Ectodermal cell (in vitro differentiated cells): ENCODE results near the gene LOXL3.
A peak's percentile ranks its signal among the peaks of the same experiment; 100 is the strongest.

ENCODE experiments used
- H3K27ac ChIP-seq: 2 replicates; pipeline ENCODE4 v1.7.0; 2013; ENCODE audit warnings: mild to moderate bottlenecking, low read depth, low read length; ENCODE audit not compliant: insufficient read depth, poor library complexity, severe bottlenecking
- H3K27me3 ChIP-seq: 2 replicates; pipeline ENCODE4 v1.7.0; 2013; ENCODE audit warnings: mild to moderate bottlenecking, low read length; ENCODE audit not compliant: insufficient read depth, control insufficient read depth, poor library complexity, severe bottlenecking
- H3K36me3 ChIP-seq: one replicate; pipeline ENCODE4 v1.7.0; 2013; ENCODE audit warnings: low read length; ENCODE audit not compliant: control insufficient read depth, insufficient read depth
- H3K4me1 ChIP-seq: one replicate; pipeline ENCODE4 v1.7.0; 2013; ENCODE audit warnings: low read length; ENCODE audit not compliant: control insufficient read depth, insufficient read depth
- H3K4me3 ChIP-seq: 2 replicates; pipeline ENCODE4 v1.7.0; 2013; ENCODE audit warnings: low read depth, low read length, control low read depth; ENCODE audit not compliant: insufficient read depth
- H3K9me3 ChIP-seq: 2 replicates; pipeline ENCODE4 v1.7.0; 2013; ENCODE audit warnings: mild to moderate bottlenecking, low read length, moderate library complexity; ENCODE audit not compliant: control insufficient read depth
- WGBS, 2 experiments: methylation state at CpG; one replicate each; pipeline ENCODE4 v1.1.7; 2013; ENCODE audit warnings: missing lambda C conversion rate in 2 of 2; 5-methylcytosine and 5-hydroxymethylcytosine counted together

The LOXL3 gene

DNA sequence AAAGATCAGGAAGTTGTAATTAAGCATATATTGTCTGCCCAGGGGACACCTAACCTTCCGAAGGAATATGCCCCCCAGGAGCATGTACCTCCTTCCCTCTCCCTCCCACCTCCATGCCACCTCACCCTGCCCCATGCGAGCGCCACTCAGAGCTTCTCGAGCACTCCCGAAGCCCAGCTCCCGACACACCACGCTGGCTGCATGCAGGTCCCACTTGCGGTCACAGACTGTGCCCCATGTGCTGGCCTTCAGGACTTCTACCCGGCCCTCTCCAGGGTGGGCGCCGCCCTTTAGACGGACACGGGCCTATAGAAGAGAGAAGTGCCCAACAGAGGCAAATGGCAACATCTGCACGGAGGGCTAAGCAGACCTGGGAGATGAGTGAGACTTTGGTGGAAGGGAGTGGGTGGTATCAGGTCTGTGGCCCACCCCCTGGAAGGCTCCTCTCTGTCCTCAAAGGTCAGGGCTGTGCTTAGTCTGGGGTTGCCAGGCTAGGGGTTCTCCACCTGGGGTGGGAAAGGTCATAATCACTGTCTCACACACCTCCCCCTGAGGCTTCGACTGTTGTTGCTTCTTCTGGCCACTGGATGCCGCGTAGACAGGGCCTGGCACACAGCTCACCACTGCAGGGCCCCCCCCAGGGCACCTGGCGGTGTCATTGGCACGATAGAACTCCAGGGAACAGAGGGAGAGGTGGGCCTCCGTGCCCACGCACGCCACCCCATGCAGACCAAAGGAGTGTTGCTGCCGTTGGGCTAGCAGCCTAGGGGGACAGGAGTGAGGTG is 17.4 kb downstream of the LOXL3 start:
- Histone ChIP-seq H3K4me3 (no peak overlapping the region), H3K27ac (no peak overlapping the region), H3K9me3 (no peaks in the 10 kb centered on the region), H3K4me1 (no peaks in the 10 kb centered on the region), H3K27me3 (no peaks in the 10 kb centered on the region), H3K36me3 (peaks cover 8% of the 10 kb centered on the region)
- 92 to 93% methylated on average over 23 of the region's 23 CpGs for WGBS, 2 experiments

DNA sequence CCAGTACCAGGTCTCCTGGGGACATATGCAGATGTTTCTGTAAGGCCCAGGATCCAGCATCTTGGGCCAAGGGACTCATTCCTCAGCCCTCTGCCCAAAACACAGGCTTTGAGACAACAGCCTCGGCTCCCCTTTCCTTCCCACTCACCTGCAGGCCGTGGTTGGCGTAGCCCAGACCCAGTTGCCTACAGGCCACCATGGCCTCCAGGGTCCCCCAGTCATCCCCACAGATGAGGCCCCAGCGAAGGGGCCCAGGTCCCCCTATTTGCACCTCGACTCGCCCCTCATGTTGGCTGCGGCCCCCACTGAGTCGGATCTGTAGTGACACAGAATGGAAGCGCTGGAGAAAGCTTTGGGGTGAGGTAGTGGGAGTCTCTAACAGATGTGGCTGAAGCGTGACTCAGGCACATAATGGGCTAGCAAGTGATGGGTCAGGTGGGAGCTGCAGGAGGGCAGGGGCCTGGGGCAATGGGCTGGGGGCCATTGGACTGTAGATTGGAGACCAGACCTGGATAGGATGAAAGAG is 18.2 kb downstream of the LOXL3 start:
- H3K4me3 ChIP-seq = no peak overlapping the region
- H3K27me3 ChIP-seq = no peaks in the 10 kb centered on the region
- H3K36me3 ChIP-seq = peaks cover 8% of the 10 kb centered on the region
- WGBS, 2 experiments = 95 to 97% methylated on average over 10 of the region's 10 CpGs
- H3K9me3 ChIP-seq = no peaks in the 10 kb centered on the region
- H3K27ac ChIP-seq = no peak overlapping the region
- no peaks in the 10 kb centered on the region for H3K4me1 ChIP-seq

DNA sequence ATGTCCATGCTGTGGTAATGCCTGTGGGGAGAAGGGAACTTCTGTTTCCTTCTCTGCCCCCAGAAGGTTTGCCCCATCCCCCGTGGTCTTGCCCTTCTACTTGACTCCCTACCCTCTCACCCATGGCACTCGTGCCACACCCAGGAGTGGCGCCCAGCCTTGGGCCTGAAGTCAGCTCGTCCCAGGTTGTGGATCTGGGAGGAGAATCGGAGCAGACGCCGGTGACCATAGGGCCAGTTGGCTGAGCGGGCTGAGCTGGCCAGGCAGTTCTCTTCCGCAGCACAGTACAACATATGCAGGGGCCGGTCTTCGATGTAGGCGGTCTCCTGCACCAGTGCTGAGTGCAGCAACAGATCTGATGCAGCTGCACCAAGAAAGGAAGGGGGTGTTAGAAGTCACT is 19.3 kb downstream of the LOXL3 start:
- Histone ChIP-seq H3K36me3 (peaks cover 8% of the 10 kb centered on the region), H3K27me3 (no peaks in the 10 kb centered on the region), H3K27ac (no peak overlapping the region), H3K9me3 (no peaks in the 10 kb centered on the region), H3K4me3 (no peak overlapping the region), H3K4me1 (no peaks in the 10 kb centered on the region)
- WGBS, 2 experiments = 95% methylated on average over 12 of the region's 12 CpGs

DNA sequence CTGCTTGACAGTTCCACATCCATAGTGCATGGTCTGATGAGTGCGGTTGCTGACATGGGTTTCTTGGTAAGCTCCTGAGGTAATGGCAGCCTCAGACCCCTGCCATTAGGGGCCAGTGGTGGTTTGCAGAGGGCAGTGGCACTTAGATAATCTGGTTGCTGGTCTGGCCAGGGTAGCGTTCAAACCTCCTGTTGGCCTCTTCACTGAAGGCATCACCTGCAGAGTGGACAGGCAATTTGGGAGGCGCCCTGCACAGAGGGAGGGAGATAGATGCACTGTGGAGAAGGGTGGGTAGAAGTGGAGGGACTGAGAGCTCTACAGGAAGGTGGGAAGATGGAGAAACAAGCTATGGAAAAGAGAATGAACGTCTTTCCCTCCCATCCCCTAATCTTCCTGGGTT is 20.3 kb downstream of the LOXL3 start:
- Histone ChIP-seq H3K27me3 (no peaks in the 10 kb centered on the region), H3K4me3 (no peak overlapping the region), H3K4me1 (peaks cover 4% of the 10 kb centered on the region), H3K36me3 (peaks cover 8% of the 10 kb centered on the region), H3K27ac (no peak overlapping the region), H3K9me3 (no peaks in the 10 kb centered on the region)
- 92 to 96% methylated on average over 4 of the region's 4 CpGs for WGBS, 2 experiments

DNA sequence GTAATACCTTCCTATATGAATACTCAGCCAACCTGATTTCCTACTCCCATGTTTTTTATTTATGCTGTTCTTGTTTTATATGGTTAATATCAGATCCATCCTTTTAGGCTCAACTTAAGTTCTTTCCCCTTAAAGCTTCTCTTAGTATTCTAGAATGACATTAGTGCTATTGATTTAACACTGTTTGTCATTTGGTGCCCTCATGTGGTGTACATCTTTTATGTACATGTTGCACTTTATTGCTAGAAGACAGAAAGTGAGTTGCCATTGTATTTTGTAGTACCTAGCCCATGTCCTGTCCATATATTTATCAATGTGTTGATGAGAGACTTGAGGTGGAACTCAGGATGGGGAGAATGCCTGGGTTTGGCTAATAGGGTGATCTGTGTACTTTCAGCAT is 21.5 kb downstream of the LOXL3 start:
- Histone ChIP-seq H3K9me3 (no peaks in the 10 kb centered on the region), H3K27ac (no peak overlapping the region), H3K4me3 (no peak overlapping the region), H3K36me3 (peaks cover 17% of the 10 kb centered on the region), H3K27me3 (no peaks in the 10 kb centered on the region), H3K4me1 (peaks cover 8% of the 10 kb centered on the region)

DNA sequence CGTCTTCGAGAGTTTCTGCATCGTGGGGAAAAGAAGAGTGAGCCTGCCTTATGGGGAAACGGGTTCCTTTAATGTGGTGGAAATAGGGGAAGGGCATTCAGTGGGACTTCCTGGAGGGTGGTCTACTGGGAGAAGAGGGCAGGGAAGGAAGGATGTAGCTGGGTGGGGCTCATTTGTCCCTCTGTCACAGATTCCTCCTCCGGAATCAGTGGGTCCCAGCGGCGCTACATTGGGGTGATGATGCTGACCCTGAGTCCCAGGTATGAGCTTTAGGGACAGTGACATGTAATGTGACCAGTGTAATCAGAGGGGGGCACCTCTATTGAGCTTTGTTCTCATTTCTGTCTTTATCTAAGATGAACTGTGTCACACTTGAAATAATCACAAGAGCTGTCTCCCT is 22.1 kb downstream of the LOXL3 start:
- no peaks in the 10 kb centered on the region for H3K9me3 ChIP-seq
- peaks cover 8% of the 10 kb centered on the region for H3K4me1 ChIP-seq
- 88 to 89% methylated on average over 7 of the region's 7 CpGs for WGBS, 2 experiments
- peaks cover 23% of the 10 kb centered on the region for H3K36me3 ChIP-seq
- H3K27me3 ChIP-seq = no peaks in the 10 kb centered on the region
- no peak overlapping the region for H3K4me3 ChIP-seq
- no peak overlapping the region for H3K27ac ChIP-seq

DNA sequence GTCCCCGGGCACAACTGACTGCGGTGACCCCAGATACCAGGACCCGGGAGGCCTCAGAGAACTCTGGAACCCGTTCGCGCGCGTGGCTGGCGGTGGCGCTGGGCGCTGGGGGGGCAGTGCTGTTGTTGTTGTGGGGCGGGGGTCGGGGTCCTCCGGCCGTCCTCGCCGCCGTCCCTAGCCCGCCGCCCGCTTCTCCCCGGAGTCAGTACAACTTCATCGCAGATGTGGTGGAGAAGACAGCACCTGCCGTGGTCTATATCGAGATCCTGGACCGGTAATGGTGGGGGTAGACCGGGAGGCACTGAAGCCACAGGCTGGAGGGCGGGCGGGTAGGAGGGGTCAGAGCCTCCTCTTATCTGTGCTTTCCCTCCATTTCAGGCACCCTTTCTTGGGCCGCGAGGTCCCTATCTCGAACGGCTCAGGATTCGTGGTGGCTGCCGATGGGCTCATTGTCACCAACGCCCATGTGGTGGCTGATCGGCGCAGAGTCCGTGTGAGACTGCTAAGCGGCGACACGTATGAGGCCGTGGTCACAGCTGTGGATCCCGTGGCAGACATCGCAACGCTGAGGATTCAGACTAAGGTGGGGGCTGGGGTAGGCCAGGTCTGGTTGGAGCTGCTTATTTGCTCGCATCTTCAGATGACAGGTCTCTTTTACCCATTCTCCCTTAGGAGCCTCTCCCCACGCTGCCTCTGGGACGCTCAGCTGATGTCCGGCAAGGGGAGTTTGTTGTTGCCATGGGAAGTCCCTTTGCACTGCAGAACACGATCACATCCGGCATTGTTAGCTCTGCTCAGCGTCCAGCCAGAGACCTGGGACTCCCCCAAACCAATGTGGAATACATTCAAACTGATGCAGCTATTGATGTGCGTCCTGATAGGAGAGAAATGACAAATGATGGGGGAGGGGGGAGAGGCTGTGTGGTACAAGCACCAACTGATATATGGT is 23.2 kb downstream of the LOXL3 start:
- 13 to 15% methylated on average over 54 of the region's 54 CpGs for WGBS, 2 experiments
- no peaks in the 10 kb centered on the region for H3K27me3 ChIP-seq
- peak overlapping the region; percentile 97 for H3K4me3 ChIP-seq
- H3K9me3 ChIP-seq = no peaks in the 10 kb centered on the region
- H3K36me3 ChIP-seq = peaks cover 26% of the 10 kb centered on the region
- H3K4me1 ChIP-seq = peaks cover 8% of the 10 kb centered on the region
- H3K27ac ChIP-seq = no peak overlapping the region

DNA sequence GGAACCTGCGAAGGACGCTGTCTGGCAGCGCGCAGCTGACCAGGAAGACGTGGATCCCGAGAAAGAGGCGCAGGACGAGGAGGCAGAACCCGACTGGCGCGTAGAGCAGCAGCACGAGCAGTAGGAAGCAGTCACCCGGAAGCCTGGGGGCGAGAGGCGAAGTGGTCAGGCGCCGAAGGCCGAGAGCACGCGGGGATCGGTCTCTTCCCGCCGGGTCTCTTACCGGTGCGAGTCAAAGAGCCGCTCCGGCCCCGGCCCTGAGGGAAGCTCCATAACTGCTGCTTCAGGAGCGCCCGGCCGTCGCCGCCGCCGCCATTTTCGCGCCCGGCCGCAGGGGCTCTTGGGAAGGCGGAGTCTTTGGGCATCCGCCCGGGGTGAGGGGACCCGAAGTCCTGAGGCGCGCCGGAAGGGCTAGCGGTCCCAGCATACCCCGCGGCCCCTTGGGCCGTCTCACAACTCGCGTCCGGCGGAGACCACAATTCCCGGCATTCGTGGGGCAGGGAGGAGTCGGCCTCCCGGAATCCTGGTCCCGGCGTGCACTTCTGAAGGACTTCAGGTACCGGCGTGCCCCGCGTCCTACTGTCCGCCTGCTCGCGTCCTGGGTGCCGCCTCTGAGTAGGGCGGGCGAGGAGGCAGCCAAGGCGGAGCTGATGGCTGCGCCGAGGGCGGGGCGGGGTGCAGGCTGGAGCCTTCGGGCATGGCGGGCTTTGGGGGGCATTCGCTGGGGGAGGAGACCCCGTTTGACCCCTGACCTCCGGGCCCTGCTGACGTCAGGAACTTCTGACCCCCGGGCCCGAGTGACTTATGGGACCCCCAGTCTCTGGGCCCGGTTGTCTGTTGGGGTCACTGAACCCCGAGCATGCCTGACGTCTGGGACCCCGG is 24.1 kb downstream of the LOXL3 start, which contains the start of the genes AUP1 and HTRA2:
Gene AUP1, minus strand, starts transcription at position 350 of the 882 bp plus-strand sequence. Its CDS starts 77 bp downstream, at position 273.
Gene HTRA2, plus strand, starts transcription at position 577 of the 882 bp plus-strand sequence. Its CDS starts 74 bp downstream, at position 651.
- 0% methylated on average over 87 of the region's 87 CpGs for WGBS, 2 experiments
- Histone ChIP-seq H3K27ac (no peak within 1 kb of the TSS), H3K4me3 (peak within 1 kb of the TSS; percentile 97), H3K9me3 (no peaks in the 10 kb centered on the region), H3K4me1 (peaks cover 8% of the 10 kb centered on the region), H3K27me3 (no peaks in the 10 kb centered on the region), H3K36me3 (peaks cover 26% of the 10 kb centered on the region)

DNA sequence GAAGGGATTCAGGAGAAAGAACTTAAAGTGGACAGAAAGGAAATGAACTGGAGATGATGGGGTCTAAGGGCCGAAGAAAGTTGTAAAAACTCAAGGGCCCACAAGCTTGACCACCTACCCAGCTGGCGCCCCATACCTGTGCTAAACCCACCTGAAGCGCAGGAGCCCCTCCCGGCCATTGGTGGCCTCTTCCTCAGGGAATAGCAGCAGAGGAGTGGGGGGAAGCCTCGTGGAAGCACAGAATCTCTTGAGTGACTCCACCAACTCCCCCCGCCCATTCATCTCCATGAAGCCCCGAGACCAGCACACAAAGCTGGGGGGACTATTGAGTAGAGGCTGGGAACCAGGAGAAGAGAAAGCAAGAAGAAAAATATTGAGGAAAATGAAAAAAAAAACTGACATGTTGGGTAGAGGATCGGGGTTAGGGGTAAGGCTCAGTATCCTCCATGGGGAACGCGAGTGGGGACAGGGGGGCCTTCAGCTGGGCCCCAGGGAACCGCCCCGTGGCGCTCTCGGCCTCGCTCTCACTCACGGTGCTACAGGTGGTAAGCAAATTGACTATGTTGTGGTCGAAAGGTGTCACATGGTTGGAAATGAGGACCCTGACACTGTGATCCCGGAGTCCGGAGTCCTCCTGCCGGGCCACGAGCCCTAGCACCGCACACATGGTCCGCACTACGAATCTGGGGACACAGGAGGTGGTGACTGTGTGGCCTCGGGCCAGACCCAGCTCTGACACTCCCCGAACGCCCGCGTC is 25.0 kb downstream of the LOXL3 start:
- no peaks in the 10 kb centered on the region for H3K27me3 ChIP-seq
- peak overlapping the region; percentile 97 for H3K4me3 ChIP-seq
- 15 to 18% methylated on average over 28 to 29 of the region's 29 CpGs for WGBS, 2 experiments
- H3K4me1 ChIP-seq = peaks cover 8% of the 10 kb centered on the region
- no peak overlapping the region for H3K27ac ChIP-seq
- H3K9me3 ChIP-seq = no peaks in the 10 kb centered on the region
- H3K36me3 ChIP-seq = peaks cover 26% of the 10 kb centered on the region
